Left lung (tissue), 10 donors: Measurements from ENCODE around the gene MTHFSD. TPM values are rescaled to one million over a fixed set of nuclear protein-coding genes. Genes with fewer than 3 reads are reported as not detected.
A peak's percentile ranks its signal among the peaks of the same experiment; 100 is the strongest.

Experiments
- ATAC-seq: fragments of 200-7000 bp; cut with Tn5 transposase; one replicate; pipeline ENCODE4 v1.9.1; 2020; ENCODE audit warnings: moderate library complexity
- DNase-seq, 4 donors: peaks; one replicate each; pipeline ENCODE4 v3.0.0-alpha.2; 2013 to 2020
- H3K27ac ChIP-seq, 2 donors: fragments of 200-600 bp; sonication (generic) in 1 of 2; one replicate each; pipeline versions ENCODE4 v1.5.0 to v1.8.0; 2020 to 2021
- H3K27me3 ChIP-seq, 2 donors: fragments of 200-600 bp; sonication (generic) in 1 of 2; one replicate each; pipeline versions ENCODE4 v1.5.0 to v1.8.0; 2020 to 2021
- H3K36me3 ChIP-seq, 2 donors: fragments of 200-600 bp; sonication (generic) in 1 of 2; one replicate each; pipeline versions ENCODE4 v1.5.0 to v1.8.0; 2020 to 2021
- H3K4me1 ChIP-seq, 2 donors: fragments of 200-600 bp; one replicate each; pipeline ENCODE4 v1.8.0; 2021
- H3K4me3 ChIP-seq, 2 donors: fragments of 200-600 bp; sonication (generic) in 1 of 2; one replicate each; pipeline versions ENCODE4 v1.5.0 to v1.8.0; 2020 to 2021; ENCODE audit warnings: mild to moderate bottlenecking in 1 of 2
- H3K9me3 ChIP-seq, 2 donors: fragments of 200-600 bp; sonication (generic) in 1 of 2; one replicate each; pipeline versions ENCODE4 v1.5.0 to v1.8.0; 2020 to 2021
- intact Hi-C, 2 donors: fragments of 100-400 bp; cut with DNase I; formaldehyde crosslinking; loops; one replicate each; pipeline versions ENCODE4 v1.11.2 to v1.14.2; 2022
- polyA plus RNA-seq, 6 donors: library from polyadenylated mRNA; unstranded; fragments of 120-200 nt; gene quantifications; one replicate each; pipeline ENCODE4 v1.2.1, GENCODE V29; 2013; ENCODE audit not compliant: insufficient read length in 6 of 6
- total RNA-seq, 2 donors: library from RNA; stranded (reverse); fragmentation: NEBNext Ultra II Directional; extraction: Animal tissue kit (Norgen Biotek cat#: 25700); gene quantifications; one replicate each; pipeline ENCODE4 v1.2.1, GENCODE V29; 2021
- TF ChIP-seq, protein P1 (sequence below), 2 donors: fragments of 200-600 bp; sonication (generic) in 1 of 2; IDR thresholded peaks; one replicate each; pipeline versions ENCODE4 v1.5.0 to v1.8.0; 2021; ENCODE audit warnings: antibody characterized with exemption in 2 of 2
- donor health status: DM: no; HTN: yes; CAD: no.
- donor health status: DM: no; HTN: no; CAD: no.

The MTHFSD gene
- total and polyA plus RNA-seq, 8 donors: 19.7 to 32.5 (median 28.5) TPM

DNA sequence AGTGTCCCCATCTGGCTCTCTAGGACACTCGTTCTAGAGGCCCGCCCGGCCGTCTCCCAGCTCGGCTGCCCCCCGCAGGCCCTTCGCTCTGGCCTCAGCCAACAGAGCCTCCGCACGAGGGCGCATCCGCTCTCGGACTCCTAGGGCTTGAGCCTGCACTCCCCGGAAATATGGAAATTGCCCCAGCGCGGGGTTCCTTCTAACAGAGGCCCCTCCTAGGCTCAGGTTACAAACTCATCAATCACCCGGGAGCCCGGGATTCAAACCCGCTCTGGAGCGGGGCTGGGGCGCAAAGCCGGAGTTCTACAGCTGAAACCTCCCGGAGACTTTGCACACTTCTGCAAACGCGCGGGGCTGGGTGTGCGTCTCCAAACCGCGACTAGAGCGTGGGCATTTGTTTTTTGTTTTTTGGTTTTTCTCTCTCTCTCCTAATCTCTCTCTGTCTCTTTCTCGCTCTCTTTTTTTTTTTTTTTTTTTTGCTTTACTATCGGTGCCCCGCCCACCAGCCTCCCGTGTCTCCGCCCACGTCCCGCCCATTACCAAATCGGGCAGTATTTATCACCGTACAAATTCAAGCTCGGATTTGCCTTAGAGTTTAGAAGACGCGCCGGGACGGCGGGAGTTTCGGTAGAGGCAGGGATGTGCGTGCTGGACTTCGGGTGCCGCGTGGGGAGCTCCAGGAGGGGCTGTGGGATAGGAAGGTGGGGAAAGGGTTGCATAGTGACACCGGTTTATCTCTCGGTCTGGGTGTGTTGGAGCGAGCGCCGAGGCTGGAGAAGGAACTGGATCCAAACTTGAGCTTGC is 20.9 kb upstream of the MTHFSD start:
- no peaks in the 10 kb centered on the region for H3K36me3 ChIP-seq
- ATAC-seq (peak; percentile 78), DNase-seq (peak in 3 of 4 donors; percentile 60 to 84 (median 84))
- TF ChIP-seq, protein P1, sequence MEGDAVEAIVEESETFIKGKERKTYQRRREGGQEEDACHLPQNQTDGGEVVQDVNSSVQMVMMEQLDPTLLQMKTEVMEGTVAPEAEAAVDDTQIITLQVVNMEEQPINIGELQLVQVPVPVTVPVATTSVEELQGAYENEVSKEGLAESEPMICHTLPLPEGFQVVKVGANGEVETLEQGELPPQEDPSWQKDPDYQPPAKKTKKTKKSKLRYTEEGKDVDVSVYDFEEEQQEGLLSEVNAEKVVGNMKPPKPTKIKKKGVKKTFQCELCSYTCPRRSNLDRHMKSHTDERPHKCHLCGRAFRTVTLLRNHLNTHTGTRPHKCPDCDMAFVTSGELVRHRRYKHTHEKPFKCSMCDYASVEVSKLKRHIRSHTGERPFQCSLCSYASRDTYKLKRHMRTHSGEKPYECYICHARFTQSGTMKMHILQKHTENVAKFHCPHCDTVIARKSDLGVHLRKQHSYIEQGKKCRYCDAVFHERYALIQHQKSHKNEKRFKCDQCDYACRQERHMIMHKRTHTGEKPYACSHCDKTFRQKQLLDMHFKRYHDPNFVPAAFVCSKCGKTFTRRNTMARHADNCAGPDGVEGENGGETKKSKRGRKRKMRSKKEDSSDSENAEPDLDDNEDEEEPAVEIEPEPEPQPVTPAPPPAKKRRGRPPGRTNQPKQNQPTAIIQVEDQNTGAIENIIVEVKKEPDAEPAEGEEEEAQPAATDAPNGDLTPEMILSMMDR (IDR thresholded peaks at IDR 0.05): peak; percentile 21 to 36
- H3K4me1 ChIP-seq: peaks cover 5 to 19% of the 10 kb centered on the region in 2 donors
- peaks cover 47 to 100% of the 10 kb centered on the region in 2 donors for H3K27me3 ChIP-seq
- intact Hi-C loops: no loop called here
- no peak overlapping the region for H3K27ac ChIP-seq
- no peaks in the 10 kb centered on the region for H3K9me3 ChIP-seq
- peak overlapping the region; percentile 21 to 36 for H3K4me3 ChIP-seq

DNA sequence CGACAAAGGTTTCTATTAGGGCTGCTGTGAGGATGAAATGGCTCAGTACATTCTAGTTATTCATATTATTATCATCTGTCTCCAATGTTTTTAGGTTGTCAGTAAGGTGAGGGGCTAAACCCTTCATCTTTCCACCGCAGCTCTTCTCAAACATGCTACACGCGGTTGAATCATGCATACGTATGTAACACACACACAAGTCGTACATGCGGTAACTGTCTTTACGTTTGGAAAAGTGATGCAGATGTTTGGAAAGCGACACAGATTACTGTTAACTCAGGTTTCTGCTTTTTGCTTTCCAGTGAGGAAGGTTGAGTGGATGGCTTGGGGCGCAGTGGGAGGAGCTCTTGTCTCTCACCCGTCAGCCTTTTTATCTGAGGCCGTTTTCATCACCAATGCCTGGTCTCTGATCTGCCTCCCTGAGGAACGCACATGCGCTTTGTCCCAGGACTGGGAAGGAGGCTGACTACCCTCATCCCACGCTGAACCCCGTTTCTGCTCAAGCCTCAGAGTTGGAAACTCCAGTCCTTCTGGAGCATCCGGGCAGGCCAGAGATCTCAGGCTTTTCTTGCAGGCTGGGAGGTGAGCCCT is 20.2 kb upstream of the MTHFSD start:
- ATAC-seq (no peak), DNase-seq (no peak)
- Histone ChIP-seq H3K9me3 (no peaks in the 10 kb centered on the region), H3K4me1 (peaks cover 5 to 19% of the 10 kb centered on the region in 2 donors), H3K4me3 (peak overlapping the region in 1 of 2 donors; percentile 36), H3K27me3 (peaks cover 49 to 100% of the 10 kb centered on the region in 2 donors), H3K27ac (no peak overlapping the region), H3K36me3 (no peaks in the 10 kb centered on the region)
- intact Hi-C loops: no loop called here
- TF ChIP-seq, protein P1 (IDR thresholded peaks at IDR 0.05): no peak

DNA sequence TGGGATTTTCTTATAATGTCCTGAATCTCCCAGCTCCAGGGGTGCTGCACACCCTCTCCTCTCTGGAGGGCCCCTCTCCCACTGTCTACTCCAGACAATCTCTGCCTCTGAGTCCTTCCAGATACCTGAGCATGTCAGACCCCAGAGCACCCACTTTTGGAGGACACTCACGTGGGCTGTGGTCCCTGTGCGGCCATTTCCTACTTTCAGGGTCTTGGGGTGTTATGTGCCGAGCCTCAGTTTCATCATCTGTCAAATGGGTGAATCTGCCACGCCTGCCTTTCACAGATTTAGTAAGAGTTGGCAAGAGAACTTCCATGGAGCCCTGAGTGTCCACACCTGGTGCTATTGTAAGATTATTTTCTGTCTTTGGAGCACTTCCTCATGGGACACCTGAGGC is 19.6 kb upstream of the MTHFSD start:
- DNase-seq (peak in 1 of 4 donors; percentile 13), ATAC-seq (no peak)
- peaks cover 5 to 19% of the 10 kb centered on the region in 2 donors for H3K4me1 ChIP-seq
- intact Hi-C loops: no loop called here
- peaks cover 49 to 100% of the 10 kb centered on the region in 2 donors for H3K27me3 ChIP-seq
- H3K36me3 ChIP-seq: no peaks in the 10 kb centered on the region
- TF ChIP-seq, protein P1 (IDR thresholded peaks at IDR 0.05): no peak
- H3K27ac ChIP-seq: no peak overlapping the region
- H3K9me3 ChIP-seq: no peaks in the 10 kb centered on the region
- H3K4me3 ChIP-seq: no peak overlapping the region

DNA sequence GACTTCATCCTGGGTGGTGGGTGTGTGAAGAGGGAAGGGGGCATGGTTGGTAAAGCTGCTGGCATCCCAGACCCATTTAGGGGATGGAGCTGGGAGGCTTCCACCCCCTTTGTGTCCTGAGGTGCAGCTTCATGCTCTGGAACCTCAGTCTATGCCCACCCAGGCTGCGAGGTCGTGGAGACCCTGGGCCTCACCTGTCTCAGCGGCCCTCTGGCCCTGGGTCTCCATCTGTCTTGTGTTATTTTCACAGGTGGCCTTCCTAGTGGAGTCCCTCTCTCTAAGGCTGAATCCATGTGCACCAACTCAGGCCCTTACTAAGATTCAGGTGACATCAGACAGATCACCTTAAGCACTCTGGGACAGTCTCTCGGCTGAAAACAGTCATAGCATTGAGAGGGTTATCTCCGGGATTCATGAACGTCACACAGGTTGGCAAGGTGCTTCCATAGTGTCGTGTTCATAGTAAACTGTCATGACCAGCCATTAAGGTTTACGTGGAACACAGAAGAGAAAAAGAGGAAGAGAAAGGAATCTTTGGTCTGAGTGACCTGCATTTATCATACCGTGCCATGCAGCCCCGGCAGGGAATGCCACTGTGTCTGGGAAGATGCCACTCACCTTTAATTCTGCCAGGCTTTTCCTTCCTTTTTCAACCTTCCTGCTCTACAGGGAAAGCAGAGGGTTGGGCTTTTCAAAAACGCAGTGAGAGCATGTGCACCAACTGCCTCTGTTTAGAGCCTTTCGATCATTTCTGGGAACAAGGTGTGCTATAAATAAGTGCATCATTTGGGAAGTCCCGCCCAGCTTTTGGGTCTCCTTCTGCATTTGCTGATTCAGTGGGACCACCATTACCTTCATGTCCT is 18.8 kb upstream of the MTHFSD start:
- Histone ChIP-seq H3K4me3 (no peak overlapping the region), H3K27ac (no peak overlapping the region), H3K27me3 (peaks cover 49 to 100% of the 10 kb centered on the region in 2 donors), H3K36me3 (no peaks in the 10 kb centered on the region), H3K9me3 (no peaks in the 10 kb centered on the region), H3K4me1 (peaks cover 5 to 17% of the 10 kb centered on the region in 2 donors)
- TF ChIP-seq, protein P1 (IDR thresholded peaks at IDR 0.05): no peak
- no peak for ATAC-seq
- DNase-seq: peak in 1 of 4 donors; percentile 20
- intact Hi-C loops: no loop called here
